Right cardiac atrium (tissue), 5 donors: Measurements from ENCODE around the gene MRPS24. TPM values are rescaled to one million over a fixed set of nuclear protein-coding genes. Genes with fewer than 3 reads are reported as not detected.
A peak's percentile ranks its signal among the peaks of the same experiment; 100 is the strongest.

Experiments
- ATAC-seq, 2 donors: fragments of 200-7000 bp; cut with Tn5 transposase; one replicate each; pipeline versions ENCODE4 v1.8.0 to v1.9.1; 2020; ENCODE audit warnings: moderate library complexity in 2 of 2, mild to moderate bottlenecking in 1 of 2
- DNase-seq, 3 donors: peaks; one replicate each; pipeline ENCODE4 v3.0.0-alpha.2; 2020
- H3K27ac ChIP-seq: one replicate; pipeline ENCODE4 v1.5.1; 2013; ENCODE audit warnings: mild to moderate bottlenecking, low read length, control low read depth, moderate library complexity
- H3K27me3 ChIP-seq: one replicate; pipeline ENCODE4 v1.6.1; 2013; ENCODE audit not compliant: control insufficient read depth, insufficient read depth
- H3K4me1 ChIP-seq: one replicate; pipeline ENCODE4 v1.6.1; 2013; ENCODE audit warnings: low read length; ENCODE audit not compliant: control insufficient read depth, insufficient read depth
- H3K4me3 ChIP-seq: one replicate; pipeline ENCODE4 v1.5.1; 2013; ENCODE audit warnings: low read length, control low read depth
- H3K9me3 ChIP-seq: one replicate; pipeline ENCODE4 v1.6.1; 2013; ENCODE audit warnings: low read length; ENCODE audit not compliant: control insufficient read depth
- WGBS: extraction: QIAGEN DNeasy Blood & Tissue Kit; methylation state at CpG from one replicate; pipeline ENCODE4 v1.1.7; 2013; 5-methylcytosine and 5-hydroxymethylcytosine counted together
- intact Hi-C, 4 donors: fragments of 100-400 bp; cut with DNase I; formaldehyde crosslinking; loops; one replicate each; pipeline versions ENCODE4 v1.11.0 to v1.14.0; 2022 to 2023
- polyA plus RNA-seq: library from polyadenylated mRNA; stranded (reverse); fragments of 200-250 nt; gene quantifications from one replicate; pipeline ENCODE4 v1.2.3, GENCODE V29; 2013
- total RNA-seq, 4 donors: library from RNA; stranded (reverse); fragmentation: NEBNext Ultra II Directional; extraction: Animal tissue kit (Norgen Biotek cat#: 25700); gene quantifications; one replicate each; pipeline ENCODE4 v1.2.1, GENCODE V29; 2021
- donor health status: healthy with polysubstance abuse.
- donor health status: DM: no; HTN: yes; CAD: no.
- donor health status: DM: no; HTN: no; CAD: no.
- donor health status: DM: no; HTN: yes; CAD: no; lungs with severe emphysema.
- donor health status: DM: yes; HTN: yes; CAD: no.

Gene MRPS24
- total and polyA plus RNA-seq, 5 donors = 120 to 272 (median 160) TPM

DNA sequence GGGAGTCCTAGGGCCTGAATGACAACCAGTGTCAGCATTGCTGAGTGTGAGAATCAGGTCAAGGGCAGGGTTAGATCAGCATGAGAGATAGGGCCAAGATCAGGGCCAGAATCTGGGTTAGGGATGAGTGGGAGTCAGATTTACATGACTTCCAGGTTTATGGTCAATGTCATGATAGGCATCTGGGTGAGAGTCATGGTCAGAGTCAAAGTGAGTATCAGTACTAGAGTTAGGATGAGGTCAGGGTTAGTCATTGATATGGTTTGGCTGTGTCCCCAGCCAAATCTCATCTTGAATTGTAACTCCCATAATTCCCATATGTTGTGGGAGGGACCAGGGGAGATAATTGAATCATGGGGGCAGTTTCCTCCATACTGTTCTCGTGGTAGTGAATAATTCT lies 12.3 kb downstream of the MRPS24 start:
- H3K27ac ChIP-seq = no peak overlapping the region
- no peak for ATAC-seq
- 67% methylated on average over 1 of the region's 1 CpG for WGBS
- DNase-seq = no peak
- H3K4me3 ChIP-seq = no peak overlapping the region
- no peaks in the 10 kb centered on the region for H3K4me1 ChIP-seq
- intact Hi-C loops = no loop called here
- H3K9me3 ChIP-seq = no peaks in the 10 kb centered on the region
- H3K27me3 ChIP-seq = no peaks in the 10 kb centered on the region

DNA sequence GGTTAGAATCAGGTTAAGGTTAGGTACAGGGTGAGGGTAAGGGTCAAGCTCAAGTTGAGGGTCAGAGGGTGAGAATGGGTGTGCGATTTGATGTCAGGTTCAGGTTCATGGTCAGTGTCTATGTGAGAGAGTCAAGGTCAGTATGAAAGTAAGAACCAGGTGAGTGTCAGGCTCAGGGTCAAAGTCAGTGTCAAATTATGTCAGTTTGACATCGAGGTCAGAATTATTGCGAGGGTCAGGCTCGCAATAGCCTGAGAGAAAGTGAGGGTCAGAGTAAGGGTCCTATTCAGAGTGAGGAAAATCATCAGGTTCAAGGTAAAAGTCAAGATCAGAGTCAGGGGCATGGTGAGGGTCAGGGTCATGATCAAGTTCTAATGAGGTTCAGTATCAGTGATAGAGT lies 13.0 kb downstream of the MRPS24 start:
- Histone ChIP-seq H3K27me3 (no peaks in the 10 kb centered on the region), H3K4me1 (no peaks in the 10 kb centered on the region), H3K9me3 (no peaks in the 10 kb centered on the region), H3K4me3 (no peak overlapping the region), H3K27ac (no peak overlapping the region)
- DNase-seq (no peak), ATAC-seq (no peak)
- WGBS = 94% methylated on average over 4 of the region's 4 CpGs
- intact Hi-C loops = no loop called here

DNA sequence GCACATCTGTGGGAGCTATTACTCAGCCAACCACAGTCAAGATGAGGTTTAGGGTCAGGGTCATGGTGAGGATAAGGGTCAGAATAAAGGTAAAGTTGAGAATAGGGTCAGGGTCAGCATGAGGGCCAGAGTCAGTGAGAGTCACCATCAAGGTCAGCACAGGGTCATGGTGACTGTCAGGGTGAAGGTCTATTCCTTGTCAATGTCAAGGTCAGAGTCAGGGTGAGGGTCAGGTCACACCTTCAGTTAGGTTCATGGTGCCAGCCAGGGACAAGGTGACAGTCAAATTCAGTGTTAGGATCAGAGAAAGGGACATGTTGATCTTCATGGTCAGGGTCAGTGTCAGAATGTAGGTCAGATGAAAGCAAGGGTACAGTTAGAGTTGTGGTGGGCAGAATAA lies 14.1 kb downstream of the MRPS24 start:
- no peak overlapping the region for H3K4me3 ChIP-seq
- peaks cover 2% of the 10 kb centered on the region for H3K9me3 ChIP-seq
- intact Hi-C loops = no loop called here
- no peak overlapping the region for H3K27ac ChIP-seq
- DNase-seq (no peak), ATAC-seq (no peak)
- H3K27me3 ChIP-seq = no peaks in the 10 kb centered on the region
- H3K4me1 ChIP-seq = no peaks in the 10 kb centered on the region

DNA sequence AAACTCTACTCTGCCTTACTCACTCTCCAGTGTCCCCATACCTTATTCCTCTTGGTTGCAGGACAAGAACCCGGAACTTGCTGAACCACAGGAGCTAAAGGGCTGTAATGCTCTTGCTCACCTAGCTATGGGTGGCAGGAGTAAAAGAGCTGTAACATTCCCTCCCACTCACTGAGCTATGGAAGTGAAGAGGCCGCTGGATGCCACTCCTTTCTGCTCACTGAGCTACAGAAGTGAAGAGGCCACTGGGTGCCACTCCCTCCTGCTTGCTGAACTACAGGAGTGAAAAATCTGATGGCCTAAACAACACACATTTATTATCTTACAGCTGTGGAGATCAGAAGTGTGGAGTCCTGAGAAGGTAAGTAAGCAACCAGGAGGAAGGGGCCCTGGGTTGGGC lies 17.5 kb downstream of the MRPS24 start:
- no peak for ATAC-seq
- no peak overlapping the region for H3K4me3 ChIP-seq
- intact Hi-C loops = no loop called here
- H3K4me1 ChIP-seq = no peaks in the 10 kb centered on the region
- no peak overlapping the region for H3K27ac ChIP-seq
- no peaks in the 10 kb centered on the region for H3K27me3 ChIP-seq
- peaks cover 2% of the 10 kb centered on the region for H3K9me3 ChIP-seq
- DNase-seq = no peak
- 86% methylated on average over 2 of the region's 2 CpGs for WGBS

DNA sequence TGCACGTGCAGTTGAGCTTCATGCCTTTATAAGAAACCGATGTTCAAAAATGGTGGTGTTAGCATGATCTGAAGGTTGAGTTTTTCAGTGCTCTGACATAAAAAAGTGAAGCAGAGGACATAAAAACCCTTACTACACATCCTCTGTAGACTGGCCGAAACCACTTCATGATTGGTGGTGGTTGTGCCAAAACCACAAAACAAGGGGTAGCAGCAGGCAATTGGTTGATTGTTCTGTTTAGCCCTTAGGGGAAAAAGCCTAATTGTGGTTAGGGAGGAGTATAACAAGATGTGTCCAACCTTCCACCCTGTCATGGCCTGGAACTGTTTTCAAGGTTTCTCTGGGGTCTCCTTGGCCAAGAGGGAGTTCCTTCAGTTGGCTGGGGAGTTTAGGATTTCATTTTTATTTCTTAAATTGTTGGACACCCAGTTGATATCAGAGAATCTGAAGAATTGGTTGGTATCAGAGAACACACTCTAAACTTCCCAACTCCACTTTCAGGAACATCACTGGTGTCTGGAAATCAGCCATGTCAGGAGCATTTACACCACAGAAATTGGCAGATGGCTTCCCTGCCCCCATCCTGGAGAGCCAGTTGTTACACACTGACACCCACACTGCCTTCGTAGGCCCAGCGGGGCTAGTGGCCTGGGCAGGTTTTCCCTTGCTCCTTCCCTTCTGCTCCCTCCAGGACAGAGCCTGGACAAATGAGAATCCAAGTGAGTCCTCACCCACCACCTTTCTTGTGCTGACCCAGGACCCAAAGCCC lies 18.8 kb downstream of the MRPS24 start:
- DNase-seq (no peak), ATAC-seq (no peak)
- Histone ChIP-seq H3K4me3 (no peak overlapping the region), H3K4me1 (no peaks in the 10 kb centered on the region), H3K9me3 (peaks cover 2% of the 10 kb centered on the region), H3K27me3 (no peaks in the 10 kb centered on the region), H3K27ac (no peak overlapping the region)
- intact Hi-C loops = no loop called here
- 90% methylated on average over 5 of the region's 5 CpGs for WGBS

DNA sequence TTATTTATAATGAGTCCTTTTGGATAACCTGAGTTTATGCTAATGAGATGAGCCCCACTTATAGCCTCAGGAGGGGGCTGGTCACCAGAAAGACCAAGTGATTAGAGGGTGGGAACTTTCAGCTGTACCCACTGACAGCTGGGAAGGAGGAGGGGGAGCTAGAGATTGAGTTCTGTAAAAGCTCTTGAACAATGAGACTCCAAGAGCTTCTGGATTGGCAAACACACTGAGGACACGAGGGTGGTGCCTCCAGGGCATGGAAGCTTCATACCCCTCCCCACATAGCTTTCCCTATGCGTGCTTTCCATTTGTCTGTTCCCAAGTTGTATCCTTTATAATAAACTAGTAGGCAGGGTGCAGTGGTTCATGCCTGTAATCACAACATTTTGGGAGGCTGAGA lies 20.3 kb downstream of the MRPS24 start:
- H3K27ac ChIP-seq = no peak overlapping the region
- H3K27me3 ChIP-seq = no peaks in the 10 kb centered on the region
- DNase-seq (no peak), ATAC-seq (no peak)
- WGBS = 59% methylated on average over 2 of the region's 2 CpGs
- peaks cover 2% of the 10 kb centered on the region for H3K9me3 ChIP-seq
- intact Hi-C loops = loop anchor here in 1 of 4 donors (10.0 kb wide), 1 partner anchor 274 kb away; no protein-coding TSS in a partner anchor
- H3K4me1 ChIP-seq = no peaks in the 10 kb centered on the region
- H3K4me3 ChIP-seq = no peak overlapping the region

DNA sequence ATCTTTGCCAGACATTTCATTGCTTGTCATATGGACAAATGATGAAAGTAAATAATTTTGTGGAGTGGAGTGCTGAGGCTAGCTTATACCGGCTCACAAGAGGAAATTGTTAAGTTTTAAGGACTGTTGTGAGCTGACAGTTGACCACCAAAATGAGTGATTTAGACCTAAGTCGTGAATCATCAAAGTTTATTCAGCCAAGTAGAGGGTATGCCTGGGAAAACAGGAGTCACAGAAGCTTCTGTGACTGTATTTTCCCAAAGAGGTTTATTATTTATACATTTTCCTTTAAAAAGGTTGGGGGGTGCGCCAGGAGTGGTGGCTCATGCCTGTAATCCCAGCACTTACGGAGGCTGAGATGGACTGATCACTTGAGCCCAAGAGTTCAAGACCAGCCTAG lies 21.8 kb downstream of the MRPS24 start:
- no peaks in the 10 kb centered on the region for H3K4me1 ChIP-seq
- DNase-seq = no peak
- intact Hi-C loops = loop anchor here in 1 of 4 donors (10.0 kb wide), 1 partner anchor 273 kb away; no protein-coding TSS in a partner anchor
- H3K9me3 ChIP-seq = peaks cover 2% of the 10 kb centered on the region
- H3K27ac ChIP-seq = no peak overlapping the region
- ATAC-seq = no peak
- no peaks in the 10 kb centered on the region for H3K27me3 ChIP-seq
- 71% methylated on average over 4 of the region's 4 CpGs for WGBS
- H3K4me3 ChIP-seq = no peak overlapping the region

DNA sequence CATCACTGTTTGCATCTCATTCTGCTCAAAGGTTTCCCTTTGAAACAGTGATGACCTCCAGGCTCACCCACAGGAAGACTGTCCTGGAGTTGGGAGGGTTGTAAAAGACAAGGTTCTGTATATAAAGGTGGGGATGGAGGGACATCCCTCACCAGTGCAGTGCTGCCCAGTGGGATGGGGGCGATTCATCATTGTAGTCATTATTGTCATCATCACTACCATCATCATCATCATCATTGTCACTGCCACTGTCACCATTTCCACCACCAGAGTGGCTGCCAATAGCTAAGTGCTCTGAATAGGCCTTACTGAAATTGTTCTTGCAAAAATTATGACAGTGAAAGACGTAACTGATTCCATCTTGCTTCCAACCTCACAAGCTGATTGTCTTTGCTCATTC lies 24.7 kb downstream of the MRPS24 start:
- Histone ChIP-seq H3K4me1 (no peaks in the 10 kb centered on the region), H3K27me3 (no peaks in the 10 kb centered on the region), H3K9me3 (no peaks in the 10 kb centered on the region), H3K27ac (no peak overlapping the region), H3K4me3 (no peak overlapping the region)
- WGBS = 79% methylated on average over 2 of the region's 2 CpGs
- DNase-seq = no peak
- ATAC-seq = no peak
- intact Hi-C loops = loop anchor here in 1 of 4 donors (10.0 kb wide), 1 partner anchor 270 kb away; no protein-coding TSS in a partner anchor

DNA sequence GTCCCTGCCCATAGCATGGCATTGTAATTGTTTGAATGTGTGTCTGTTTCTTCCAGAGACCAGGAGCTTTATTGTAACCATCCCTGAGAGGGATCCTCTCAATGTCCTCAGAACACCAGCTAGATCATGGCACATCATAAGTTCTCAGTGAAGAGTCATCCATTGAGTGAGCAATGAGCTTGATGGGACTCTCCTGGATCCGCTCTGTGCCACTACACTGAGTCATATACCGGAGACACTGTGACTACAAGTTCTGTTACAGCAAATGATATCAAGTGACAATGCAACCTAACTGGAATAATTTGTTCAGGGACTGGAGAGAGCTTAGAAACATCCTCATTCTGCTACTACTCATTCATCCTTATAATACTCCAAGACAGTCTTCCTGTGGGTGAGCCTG lies 25.1 kb downstream of the MRPS24 start:
- Histone ChIP-seq H3K27me3 (no peaks in the 10 kb centered on the region), H3K27ac (no peak overlapping the region), H3K4me3 (no peak overlapping the region), H3K9me3 (no peaks in the 10 kb centered on the region), H3K4me1 (no peaks in the 10 kb centered on the region)
- DNase-seq (no peak), ATAC-seq (no peak)
- 98% methylated on average over 2 of the region's 2 CpGs for WGBS
- intact Hi-C loops = loop anchor here in 1 of 4 donors (10.0 kb wide), 1 partner anchor 269 kb away; no protein-coding TSS in a partner anchor

DNA sequence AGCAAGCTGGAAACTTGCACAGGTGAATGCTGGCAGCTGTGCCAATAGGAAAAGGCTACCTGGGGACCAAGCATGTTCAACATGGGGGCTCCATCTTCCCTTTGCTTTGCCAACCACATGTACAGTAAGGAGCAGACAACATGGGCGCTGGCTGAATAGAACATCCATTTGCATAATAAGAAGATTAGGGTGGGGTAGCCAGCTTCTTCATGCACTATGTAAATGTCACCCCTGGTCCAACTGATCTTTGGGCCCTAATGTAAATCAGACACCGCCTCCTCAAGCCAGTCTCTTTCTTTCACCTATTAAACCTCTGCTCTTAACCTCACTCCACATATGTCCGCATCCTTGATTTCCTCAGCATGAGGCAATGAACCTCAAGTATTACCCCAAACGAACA lies 26.0 kb downstream of the MRPS24 start:
- Histone ChIP-seq H3K27me3 (no peaks in the 10 kb centered on the region), H3K4me1 (no peaks in the 10 kb centered on the region), H3K27ac (no peak overlapping the region), H3K4me3 (no peak overlapping the region), H3K9me3 (no peaks in the 10 kb centered on the region)
- WGBS = 90% methylated on average over 4 of the region's 4 CpGs
- no peak for DNase-seq
- no peak for ATAC-seq
- intact Hi-C loops = loop anchor here in 1 of 4 donors (10.0 kb wide), 1 partner anchor 268 kb away; no protein-coding TSS in a partner anchor

DNA sequence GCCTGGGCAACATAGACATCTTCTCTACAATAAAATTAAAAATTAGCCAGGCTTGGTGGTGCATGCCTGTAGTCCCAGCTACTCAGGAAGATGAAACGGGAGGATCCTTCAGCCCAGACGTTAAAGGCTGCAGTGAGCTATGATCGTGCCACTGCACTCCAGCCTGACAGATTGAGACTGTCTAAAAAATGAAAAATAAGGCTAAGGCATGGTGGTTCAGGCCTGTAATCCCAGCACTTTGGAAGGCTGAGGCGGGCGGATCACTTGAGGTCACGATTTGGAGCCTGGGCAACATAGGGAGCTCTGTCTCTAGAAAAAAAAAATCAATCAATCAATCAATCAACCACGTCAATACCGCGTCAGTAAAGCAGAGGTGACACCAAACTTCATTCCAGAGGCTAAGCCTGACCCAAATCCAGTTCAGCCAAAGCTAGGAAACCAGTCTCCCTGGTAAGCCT lies 31.1 kb downstream of the MRPS24 start:
- H3K9me3 ChIP-seq = no peaks in the 10 kb centered on the region
- ATAC-seq = peak; percentile 14 to 24
- no peak overlapping the region for H3K4me3 ChIP-seq
- WGBS = 79% methylated on average over 9 of the region's 9 CpGs
- intact Hi-C loops = loop anchor here in 2 of 4 donors (5.0 to 10.0 kb wide), 3 partner anchors 113 to 893 kb away; partner anchors contain the start of genes COA1 (in 1 of the 2) and STK17A (in 1 of the 2)
- no peaks in the 10 kb centered on the region for H3K27me3 ChIP-seq
- DNase-seq = no peak
- peak overlapping the region; percentile 59 for H3K27ac ChIP-seq
- no peaks in the 10 kb centered on the region for H3K4me1 ChIP-seq
